Panc1 (cell line): ENCODE measurements around the gene LARP4B. TPM values are rescaled to one million over a fixed set of nuclear protein-coding genes. Genes with fewer than 3 reads are reported as not detected.

ENCODE experiments used
- ATAC-seq: fragments of 200-7000 bp; cut with Tn5 transposase; 2 replicates; pipeline ENCODE4 v1.9.1; 2020; ENCODE audit warnings: mild to moderate bottlenecking, moderate library complexity
- BruUV-seq: library from RNA; stranded (reverse); fragments of 400-500 nt; replicated peaks from 2 replicates; lab custom pipeline; 2021; lab: Mats Ljungman, UMichigan
- CTCF ChIA-PET: fragments of 300-600 bp; sonication (Branson Sonifier 250); formaldehyde crosslinking; loops from one replicate; lab custom pipeline; 2022; ENCODE audit warnings: antibody characterized with exemption; lab: Charles Lee
- POLR2A ChIA-PET: fragments of 300-600 bp; sonication (Branson Sonifier 250); formaldehyde crosslinking; loops from one replicate; lab custom pipeline; 2022; ENCODE audit warnings: antibody characterized with exemption; lab: Charles Lee
- DNase-seq: peaks from one replicate; pipeline ENCODE4 v3.0.0-alpha.2; 2010; ENCODE audit warnings: low read depth, low spot score
- H3K27ac ChIP-seq: 2 replicates; pipeline ENCODE4 v1.5.1; 2011; ENCODE audit warnings: mild to moderate bottlenecking, low read length, inconsistent platforms
- H3K27me3 ChIP-seq: fragments of 200-500 bp; sonication (Bioruptor generic); 2 replicates; pipeline ENCODE4 v1.6.0; 2014; ENCODE audit warnings: low read length, inconsistent platforms; ENCODE audit not compliant: control insufficient read depth, insufficient read depth
- H3K36me3 ChIP-seq: fragments of 200-500 bp; sonication (Bioruptor generic); 2 replicates; pipeline ENCODE4 v1.5.1; 2014; ENCODE audit warnings: inconsistent platforms, mild to moderate bottlenecking, low read length, moderate library complexity; ENCODE audit not compliant: control insufficient read depth, insufficient read depth
- H3K4me1 ChIP-seq: 2 replicates; pipeline ENCODE4 v1.5.1; 2011; ENCODE audit warnings: inconsistent platforms, mild to moderate bottlenecking, low read length, moderate library complexity; ENCODE audit not compliant: control insufficient read depth, insufficient read depth
- H3K4me3 ChIP-seq, 2 experiments: 2 replicates each; pipeline ENCODE4 v1.5.1; 2011 to 2012; ENCODE audit warnings: low read depth in 2 of 2, low read length in 2 of 2, mild to moderate bottlenecking in 2 of 2, inconsistent platforms in 1 of 2, moderate library complexity in 1 of 2
- H3K9me3 ChIP-seq: fragments of 200-500 bp; sonication (Bioruptor generic); 2 replicates; pipeline ENCODE4 v1.5.1; 2014; ENCODE audit warnings: low read depth, mild to moderate bottlenecking, inconsistent platforms, low read length, moderate library complexity; ENCODE audit not compliant: control insufficient read depth, insufficient read depth
- POLR2AphosphoS5 ChIP-seq: IDR thresholded peaks from 2 replicates; pipeline ENCODE4 v1.6.1; 2012; ENCODE audit warnings: mild to moderate bottlenecking, low read depth, low read length, moderate library complexity
- SIN3A ChIP-seq: IDR thresholded peaks from 2 replicates; pipeline ENCODE4 v1.6.1; 2012; ENCODE audit warnings: low read depth, mild to moderate bottlenecking, low read length, moderate library complexity, borderline replicate concordance; ENCODE audit not compliant: insufficient read depth
- TCF7L2 ChIP-seq: IDR thresholded peaks from 2 replicates; pipeline ENCODE4 v1.6.1; 2011; ENCODE audit warnings: mild to moderate bottlenecking, low read depth, low read length, inconsistent platforms
- in situ Hi-C: cut with HindIII; loops from 2 replicates; pipeline ENCODE4 v1.10.0; 2016; ENCODE audit warnings: low sequenced_read_pairs, low pct_unique_long_range_greater_than_20kb
- intact Hi-C: fragments of 100-400 bp; cut with micrococcal nuclease; formaldehyde crosslinking; loops from one replicate; pipeline ENCODE4 v1.10.0; 2022; ENCODE audit not compliant: unreplicated experiment
- total RNA-seq: library from RNA; stranded (reverse); gene quantifications from one replicate; pipeline ENCODE4 v1.2.1, GENCODE V29; 2021; ENCODE audit not compliant: unreplicated experiment
- TF ChIP-seq, protein P1 (sequence below), 2 experiments: IDR thresholded peaks; 2 replicates each; pipeline ENCODE4 v1.6.1; 2011 to 2012; ENCODE audit warnings: low read depth in 2 of 2, control low read depth in 1 of 2, low read length in 1 of 2, mild to moderate bottlenecking in 1 of 2, moderate library complexity in 1 of 2; ENCODE audit not compliant: insufficient read depth in 1 of 2
- TF ChIP-seq, protein P2 (sequence below): fragments of 450-650 bp; IDR thresholded peaks from 2 replicates; pipeline ENCODE4 v1.5.1; 2017; ENCODE audit warnings: mild to moderate bottlenecking

Gene LARP4B
- total RNA-seq, 1 experiment from 2014 or later: 87.0 TPM

DNA sequence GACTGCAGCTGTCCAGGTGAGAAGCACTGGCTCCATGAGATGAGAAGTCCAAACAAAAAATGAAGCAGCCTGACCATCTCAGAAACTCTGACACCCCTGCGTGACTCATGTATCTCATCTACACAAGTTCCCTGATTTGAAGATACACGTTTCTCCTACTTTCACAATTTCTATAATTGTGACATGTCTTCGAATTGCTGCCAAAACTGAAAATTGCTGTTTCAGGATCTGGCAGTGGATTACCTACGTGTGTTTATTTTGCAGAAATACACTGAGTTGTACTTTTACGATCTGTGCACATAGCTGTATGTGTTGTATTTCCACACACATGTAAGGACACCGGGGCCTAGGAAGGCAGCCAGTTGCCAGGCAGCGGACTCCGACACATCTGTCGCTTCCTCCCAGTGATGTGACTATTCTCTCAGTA lies 53.2 kb downstream of the LARP4B start:
- in situ Hi-C loops: no loop called here
- ATAC-seq (no peak), DNase-seq (no peak)
- Histone ChIP-seq H3K36me3 (no peaks in the 10 kb centered on the region; the same call in 1 of the 2 replicates), H3K4me1 (no peaks in the 10 kb centered on the region), H3K27ac (no peak overlapping the region), H3K27me3 (no peaks in the 10 kb centered on the region), H3K4me3 (no peak overlapping the region), H3K9me3 (no peaks in the 10 kb centered on the region)
- CTCF ChIA-PET: no interaction called here
- no TSS peak for BruUV-seq
- TF ChIP-seq, protein P1, sequence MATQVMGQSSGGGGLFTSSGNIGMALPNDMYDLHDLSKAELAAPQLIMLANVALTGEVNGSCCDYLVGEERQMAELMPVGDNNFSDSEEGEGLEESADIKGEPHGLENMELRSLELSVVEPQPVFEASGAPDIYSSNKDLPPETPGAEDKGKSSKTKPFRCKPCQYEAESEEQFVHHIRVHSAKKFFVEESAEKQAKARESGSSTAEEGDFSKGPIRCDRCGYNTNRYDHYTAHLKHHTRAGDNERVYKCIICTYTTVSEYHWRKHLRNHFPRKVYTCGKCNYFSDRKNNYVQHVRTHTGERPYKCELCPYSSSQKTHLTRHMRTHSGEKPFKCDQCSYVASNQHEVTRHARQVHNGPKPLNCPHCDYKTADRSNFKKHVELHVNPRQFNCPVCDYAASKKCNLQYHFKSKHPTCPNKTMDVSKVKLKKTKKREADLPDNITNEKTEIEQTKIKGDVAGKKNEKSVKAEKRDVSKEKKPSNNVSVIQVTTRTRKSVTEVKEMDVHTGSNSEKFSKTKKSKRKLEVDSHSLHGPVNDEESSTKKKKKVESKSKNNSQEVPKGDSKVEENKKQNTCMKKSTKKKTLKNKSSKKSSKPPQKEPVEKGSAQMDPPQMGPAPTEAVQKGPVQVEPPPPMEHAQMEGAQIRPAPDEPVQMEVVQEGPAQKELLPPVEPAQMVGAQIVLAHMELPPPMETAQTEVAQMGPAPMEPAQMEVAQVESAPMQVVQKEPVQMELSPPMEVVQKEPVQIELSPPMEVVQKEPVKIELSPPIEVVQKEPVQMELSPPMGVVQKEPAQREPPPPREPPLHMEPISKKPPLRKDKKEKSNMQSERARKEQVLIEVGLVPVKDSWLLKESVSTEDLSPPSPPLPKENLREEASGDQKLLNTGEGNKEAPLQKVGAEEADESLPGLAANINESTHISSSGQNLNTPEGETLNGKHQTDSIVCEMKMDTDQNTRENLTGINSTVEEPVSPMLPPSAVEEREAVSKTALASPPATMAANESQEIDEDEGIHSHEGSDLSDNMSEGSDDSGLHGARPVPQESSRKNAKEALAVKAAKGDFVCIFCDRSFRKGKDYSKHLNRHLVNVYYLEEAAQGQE (IDR thresholded peaks at IDR 0.05; ENCODE audit: insufficient read depth in 1 of 2, low read depth in 2 of 2, low read length in 1 of 2): no peak
- intact Hi-C loops: no loop called here
- POLR2A ChIA-PET: no interaction called here

DNA sequence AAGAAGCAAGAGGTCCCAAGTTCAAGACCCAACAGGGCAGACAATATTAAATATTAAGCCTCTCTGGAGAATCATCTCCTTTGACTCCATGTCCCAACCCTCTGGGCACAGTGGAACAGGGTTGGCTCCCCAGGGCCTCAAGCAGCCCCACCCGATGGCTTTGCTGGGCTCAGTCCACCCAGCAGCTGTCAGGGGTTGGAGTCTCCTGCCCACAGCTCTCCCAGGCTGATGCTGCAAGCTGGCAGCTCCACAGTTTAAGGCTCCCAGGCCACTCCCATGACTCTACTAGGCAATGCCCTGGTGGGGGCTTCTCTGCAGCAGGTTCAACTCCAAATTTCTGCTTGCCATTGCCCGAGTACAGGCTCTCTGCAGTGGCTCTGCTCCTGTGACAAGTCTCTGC lies 55.1 kb downstream of the LARP4B start:
- POLR2A ChIA-PET: no interaction called here
- in situ Hi-C loops: no loop called here
- ATAC-seq (no peak), DNase-seq (no peak)
- Histone ChIP-seq H3K4me3 (no peak overlapping the region), H3K27ac (no peak overlapping the region), H3K36me3 (no peaks in the 10 kb centered on the region; the same call in 1 of the 2 replicates), H3K4me1 (no peaks in the 10 kb centered on the region), H3K27me3 (no peaks in the 10 kb centered on the region), H3K9me3 (no peaks in the 10 kb centered on the region)
- intact Hi-C loops: no loop called here
- TF ChIP-seq POLR2AphosphoS5: no peak
- TF ChIP-seq, protein P1 (IDR thresholded peaks at IDR 0.05; ENCODE audit: insufficient read depth in 1 of 2, low read depth in 2 of 2, low read length in 1 of 2): no peak
- CTCF ChIA-PET: no interaction called here
- BruUV-seq: no TSS peak

DNA sequence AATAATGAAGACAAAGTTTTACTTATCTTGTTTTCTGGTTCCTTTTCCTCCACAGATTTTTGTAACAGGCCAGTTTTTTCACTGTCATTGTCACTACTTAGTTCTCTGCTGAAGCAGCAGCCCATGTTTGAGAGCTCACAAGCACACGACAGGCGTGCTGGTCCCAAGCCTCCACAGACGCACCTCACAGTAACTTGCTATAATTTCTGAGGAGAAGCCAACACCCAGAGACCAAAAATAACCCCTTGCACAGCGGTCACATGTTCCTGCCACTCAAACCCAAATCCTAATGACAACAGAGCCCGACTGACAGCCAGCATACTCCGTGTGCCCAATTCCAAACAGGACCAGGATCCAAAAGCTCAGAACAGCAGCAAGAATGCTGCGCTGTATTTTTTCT lies 58.5 kb downstream of the LARP4B start:
- intact Hi-C loops: no loop called here
- Histone ChIP-seq H3K4me3 (no peak overlapping the region), H3K27ac (no peak overlapping the region), H3K27me3 (no peaks in the 10 kb centered on the region), H3K9me3 (no peaks in the 10 kb centered on the region), H3K36me3 (peaks cover 2% of the 10 kb centered on the region; the same call in 1 of the 2 replicates), H3K4me1 (no peaks in the 10 kb centered on the region)
- in situ Hi-C loops: no loop called here
- TF ChIP-seq TCF7L2: no peak
- no peak for TF ChIP-seq SIN3A
- TF ChIP-seq, protein P1 (IDR thresholded peaks at IDR 0.05; ENCODE audit: insufficient read depth in 1 of 2, low read depth in 2 of 2, low read length in 1 of 2): no peak
- TF ChIP-seq, protein P2, sequence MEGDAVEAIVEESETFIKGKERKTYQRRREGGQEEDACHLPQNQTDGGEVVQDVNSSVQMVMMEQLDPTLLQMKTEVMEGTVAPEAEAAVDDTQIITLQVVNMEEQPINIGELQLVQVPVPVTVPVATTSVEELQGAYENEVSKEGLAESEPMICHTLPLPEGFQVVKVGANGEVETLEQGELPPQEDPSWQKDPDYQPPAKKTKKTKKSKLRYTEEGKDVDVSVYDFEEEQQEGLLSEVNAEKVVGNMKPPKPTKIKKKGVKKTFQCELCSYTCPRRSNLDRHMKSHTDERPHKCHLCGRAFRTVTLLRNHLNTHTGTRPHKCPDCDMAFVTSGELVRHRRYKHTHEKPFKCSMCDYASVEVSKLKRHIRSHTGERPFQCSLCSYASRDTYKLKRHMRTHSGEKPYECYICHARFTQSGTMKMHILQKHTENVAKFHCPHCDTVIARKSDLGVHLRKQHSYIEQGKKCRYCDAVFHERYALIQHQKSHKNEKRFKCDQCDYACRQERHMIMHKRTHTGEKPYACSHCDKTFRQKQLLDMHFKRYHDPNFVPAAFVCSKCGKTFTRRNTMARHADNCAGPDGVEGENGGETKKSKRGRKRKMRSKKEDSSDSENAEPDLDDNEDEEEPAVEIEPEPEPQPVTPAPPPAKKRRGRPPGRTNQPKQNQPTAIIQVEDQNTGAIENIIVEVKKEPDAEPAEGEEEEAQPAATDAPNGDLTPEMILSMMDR: no peak
- BruUV-seq: no TSS peak
- ChIA-PET CTCF (no interaction called here), POLR2A (no interaction called here)
- ATAC-seq (no peak), DNase-seq (no peak)
